Neutrophil (primary cell): ENCODE data around the gene SERPINI1.
A peak's percentile ranks its signal among the peaks of the same experiment; 100 is the strongest.

Experiments
- H3K27ac ChIP-seq: fragments of 200-600 bp; sonication (generic); 2 replicates; pipeline ENCODE4 v1.5.1; 2016; ENCODE audit warnings: mild to moderate bottlenecking, moderate library complexity
- H3K27me3 ChIP-seq: fragments of 200-600 bp; sonication (generic); 2 replicates; pipeline ENCODE4 v1.6.0; 2016; ENCODE audit warnings: mild to moderate bottlenecking
- H3K36me3 ChIP-seq: fragments of 200-600 bp; sonication (generic); 2 replicates; pipeline ENCODE4 v1.5.1; 2017
- H3K4me1 ChIP-seq, 2 experiments: fragments of 200-600 bp in 1 of 2; sonication (generic) in 1 of 2; 1 replicate in 1 of 2; 2 replicates in 1 of 2; pipeline versions ENCODE4 v1.5.1 to v1.6.1; 2013 to 2016; ENCODE audit warnings: low read depth in 1 of 2, low read length in 1 of 2, mild to moderate bottlenecking in 1 of 2, moderate library complexity in 1 of 2; ENCODE audit not compliant: control insufficient read depth in 1 of 2, insufficient read depth in 1 of 2
- H3K4me3 ChIP-seq, 2 experiments: fragments of 200-600 bp in 1 of 2; sonication (generic) in 1 of 2; 1 replicate in 1 of 2; 2 replicates in 1 of 2; pipeline ENCODE4 v1.5.1; 2013 to 2016; ENCODE audit warnings: low read depth in 1 of 2, low read length in 1 of 2, mild to moderate bottlenecking in 1 of 2, moderate library complexity in 1 of 2
- H3K9me3 ChIP-seq: fragments of 200-600 bp; sonication (generic); 2 replicates; pipeline ENCODE4 v1.5.1; 2016
- TF ChIP-seq, protein P1 (sequence below): fragments of 200-600 bp; sonication (generic); IDR thresholded peaks from 2 replicates; pipeline ENCODE4 v1.5.1; 2016; ENCODE audit warnings: antibody characterized with exemption

The SERPINI1 gene

DNA sequence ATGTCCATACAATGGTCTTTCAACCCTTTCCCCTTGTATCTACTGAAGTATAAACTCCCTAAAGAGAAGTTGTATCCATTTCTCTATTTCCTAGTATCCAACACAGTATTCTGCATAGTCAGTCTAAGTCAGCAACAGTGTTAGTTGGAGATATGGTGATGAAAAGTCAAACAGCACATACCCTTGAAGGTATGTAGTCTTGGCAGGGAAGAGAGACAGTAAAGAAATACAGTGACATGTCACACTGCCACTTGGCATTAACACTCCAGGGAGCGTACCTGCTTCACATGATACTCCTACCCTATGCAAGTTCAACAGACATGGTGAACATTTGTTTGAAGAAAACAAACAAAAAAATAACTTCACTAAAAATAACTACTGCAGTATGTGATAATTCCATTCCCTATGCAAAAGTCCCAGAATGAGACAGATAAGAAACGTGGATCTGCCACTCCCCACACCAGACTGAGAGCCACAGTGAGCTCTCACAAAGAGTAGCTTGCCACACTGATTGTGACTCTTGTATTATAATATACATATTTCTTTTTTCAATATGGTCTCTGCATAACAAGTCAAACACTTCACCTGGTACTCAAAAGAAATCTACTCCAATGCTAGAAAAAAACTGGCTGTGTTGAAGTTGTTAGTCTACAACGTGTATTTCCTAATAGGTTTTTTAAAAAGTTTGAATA, 6.7 kb upstream of the SERPINI1 start:
- no peaks in the 10 kb centered on the region for H3K36me3 ChIP-seq
- H3K4me3 ChIP-seq, result no peak overlapping the region
- TF ChIP-seq, protein P1, sequence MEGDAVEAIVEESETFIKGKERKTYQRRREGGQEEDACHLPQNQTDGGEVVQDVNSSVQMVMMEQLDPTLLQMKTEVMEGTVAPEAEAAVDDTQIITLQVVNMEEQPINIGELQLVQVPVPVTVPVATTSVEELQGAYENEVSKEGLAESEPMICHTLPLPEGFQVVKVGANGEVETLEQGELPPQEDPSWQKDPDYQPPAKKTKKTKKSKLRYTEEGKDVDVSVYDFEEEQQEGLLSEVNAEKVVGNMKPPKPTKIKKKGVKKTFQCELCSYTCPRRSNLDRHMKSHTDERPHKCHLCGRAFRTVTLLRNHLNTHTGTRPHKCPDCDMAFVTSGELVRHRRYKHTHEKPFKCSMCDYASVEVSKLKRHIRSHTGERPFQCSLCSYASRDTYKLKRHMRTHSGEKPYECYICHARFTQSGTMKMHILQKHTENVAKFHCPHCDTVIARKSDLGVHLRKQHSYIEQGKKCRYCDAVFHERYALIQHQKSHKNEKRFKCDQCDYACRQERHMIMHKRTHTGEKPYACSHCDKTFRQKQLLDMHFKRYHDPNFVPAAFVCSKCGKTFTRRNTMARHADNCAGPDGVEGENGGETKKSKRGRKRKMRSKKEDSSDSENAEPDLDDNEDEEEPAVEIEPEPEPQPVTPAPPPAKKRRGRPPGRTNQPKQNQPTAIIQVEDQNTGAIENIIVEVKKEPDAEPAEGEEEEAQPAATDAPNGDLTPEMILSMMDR, result no peak
- H3K4me1 ChIP-seq, result peaks cover 13 to 26% of the 10 kb centered on the region in 2 experiments
- H3K9me3 ChIP-seq, result no peaks in the 10 kb centered on the region
- no peaks in the 10 kb centered on the region for H3K27me3 ChIP-seq
- no peak overlapping the region for H3K27ac ChIP-seq

DNA sequence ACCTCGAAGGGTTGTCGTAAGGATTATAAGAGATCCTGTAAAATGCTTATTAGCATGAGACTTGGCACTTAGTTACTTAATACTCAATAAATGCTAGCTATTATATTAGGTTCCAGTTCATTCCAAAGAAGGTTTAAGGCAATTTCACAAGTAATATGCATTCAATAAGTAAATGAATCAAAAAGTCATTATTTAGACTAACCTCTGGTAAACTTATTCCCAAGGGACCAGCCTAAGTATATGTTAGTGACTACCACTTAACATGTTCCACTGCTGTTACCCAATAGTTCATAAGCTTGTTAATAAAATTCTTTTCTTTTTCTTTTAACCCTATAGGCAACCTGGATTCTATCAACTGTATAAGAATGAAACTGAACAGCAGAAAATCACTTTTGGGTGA, 5.9 kb upstream of the SERPINI1 start:
- Histone ChIP-seq H3K4me3 (no peak overlapping the region), H3K9me3 (no peaks in the 10 kb centered on the region), H3K4me1 (peaks cover 19 to 30% of the 10 kb centered on the region in 2 experiments), H3K36me3 (no peaks in the 10 kb centered on the region), H3K27me3 (no peaks in the 10 kb centered on the region), H3K27ac (no peak overlapping the region)
- TF ChIP-seq, protein P1, result no peak

DNA sequence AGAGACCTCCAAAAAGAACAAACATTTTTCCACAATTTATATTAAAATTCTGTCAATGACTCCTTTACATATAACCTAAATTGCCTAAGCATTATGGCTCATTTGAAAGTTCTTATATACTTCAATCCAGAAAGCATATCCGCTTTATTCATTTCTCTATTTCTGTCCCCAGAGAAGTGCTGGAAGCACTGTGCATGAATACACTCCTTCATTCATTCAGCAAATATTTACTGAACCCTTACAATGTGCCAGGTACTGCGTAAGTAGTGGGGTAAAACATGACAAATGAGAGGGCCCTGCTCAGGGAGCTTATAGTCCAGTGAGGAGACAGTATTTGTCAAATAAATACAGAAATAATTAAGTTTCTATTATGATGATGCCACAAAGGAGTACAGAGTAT, 4.1 kb upstream of the SERPINI1 start:
- H3K27ac ChIP-seq, result no peak overlapping the region
- H3K9me3 ChIP-seq, result no peaks in the 10 kb centered on the region
- peaks cover 30 to 44% of the 10 kb centered on the region in 2 experiments for H3K4me1 ChIP-seq
- no peaks in the 10 kb centered on the region for H3K36me3 ChIP-seq
- no peaks in the 10 kb centered on the region for H3K27me3 ChIP-seq
- TF ChIP-seq, protein P1, result no peak
- H3K4me3 ChIP-seq, result no peak overlapping the region

DNA sequence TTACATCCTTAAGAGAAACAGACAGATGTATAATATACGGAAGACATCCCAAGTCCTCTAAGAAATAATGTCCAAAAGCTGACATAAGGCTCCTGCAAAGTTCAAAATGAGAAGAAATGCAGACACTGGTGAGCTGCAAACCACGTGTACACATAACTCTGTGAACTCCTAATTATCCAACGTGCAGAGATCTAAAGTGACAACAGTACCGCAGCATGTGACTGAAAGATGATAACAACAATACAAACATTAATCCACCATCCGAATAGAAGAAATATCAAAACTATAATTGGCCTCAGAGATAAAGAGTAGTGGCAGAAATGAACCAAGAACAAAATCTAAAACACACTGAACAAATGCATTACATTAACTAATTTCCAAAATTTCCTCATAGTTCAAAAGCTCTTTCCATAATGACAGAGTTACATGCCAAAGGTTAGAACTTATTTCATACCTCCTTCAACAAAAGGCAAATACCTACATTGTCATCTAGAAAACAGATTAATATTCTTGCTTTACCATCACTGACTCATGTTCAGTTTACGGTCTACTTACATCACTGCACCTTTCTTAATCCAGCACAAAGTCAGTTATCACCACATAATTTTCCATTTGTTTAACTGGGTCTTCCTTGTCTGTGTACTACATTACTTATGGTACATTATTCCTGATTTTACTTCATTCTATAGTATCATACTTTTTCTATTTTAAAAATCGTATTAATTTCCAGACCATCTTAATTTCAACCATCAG, 3.0 kb upstream of the SERPINI1 start:
- TF ChIP-seq, protein P1, result no peak
- Histone ChIP-seq H3K36me3 (no peaks in the 10 kb centered on the region), H3K27me3 (no peaks in the 10 kb centered on the region), H3K4me1 (peaks cover 31 to 44% of the 10 kb centered on the region in 2 experiments), H3K9me3 (no peaks in the 10 kb centered on the region), H3K4me3 (no peak overlapping the region), H3K27ac (no peak overlapping the region)

DNA sequence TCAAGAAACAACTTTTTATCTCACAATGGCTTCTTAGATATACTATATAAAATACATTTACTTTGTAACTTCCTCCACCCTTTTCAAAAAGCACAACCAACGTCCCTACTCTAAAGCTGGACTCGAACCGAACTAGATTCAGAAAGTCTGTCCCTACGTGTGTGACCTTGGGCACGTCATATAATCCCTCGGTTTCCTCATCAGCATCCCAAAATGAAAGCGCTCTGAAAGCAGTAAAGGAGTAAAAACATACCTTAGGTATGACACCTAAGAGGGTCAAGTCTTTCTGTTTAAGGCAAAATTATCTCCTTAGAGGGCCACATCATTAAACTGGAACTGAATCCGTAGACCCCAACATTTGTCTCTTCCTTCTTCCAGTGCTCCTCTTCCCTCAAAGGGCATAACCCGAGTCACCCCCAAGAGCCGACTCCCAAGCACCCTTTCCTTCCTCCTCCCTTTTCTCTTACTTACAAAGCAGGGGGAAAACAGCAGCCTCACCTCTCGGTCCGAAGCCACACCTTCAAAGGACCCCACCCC, 1.5 kb upstream of the SERPINI1 start:
- Histone ChIP-seq H3K4me1 (peaks cover 31 to 41% of the 10 kb centered on the region in 2 experiments), H3K9me3 (no peaks in the 10 kb centered on the region), H3K27ac (peak overlapping the region; percentile 92), H3K4me3 (peak overlapping the region; percentile 95), H3K27me3 (no peaks in the 10 kb centered on the region), H3K36me3 (no peaks in the 10 kb centered on the region)
- TF ChIP-seq, protein P1, result no peak
